PC-9 (cell line): ENCODE measurements around the gene ATN1.

Experiments used
- CTCF ChIP-seq: fragments of 200-600 bp; sonication (generic); conservative IDR thresholded peaks from 2 replicates; pipeline ENCODE4 v1.6.1; 2017; ENCODE audit warnings: mixed run types, antibody characterized with exemption, mild to moderate bottlenecking, moderate library complexity
- EZH2 ChIP-seq: fragments of 200-600 bp; sonication (generic); IDR thresholded peaks from 2 replicates; pipeline ENCODE4 v1.8.0; 2017; ENCODE audit warnings: antibody characterized with exemption, low read depth

- TF ChIP-seq CTCF (no peak), EZH2 (no peak)
Measured at GRCh38 chr12:6980075-6980474, 52.3 kb downstream of the ATN1 start.
